ENCODE results near the gene IL32.
A peak's percentile ranks its signal among the peaks of the same experiment; 100 is the strongest.

Gene IL32

DNA sequence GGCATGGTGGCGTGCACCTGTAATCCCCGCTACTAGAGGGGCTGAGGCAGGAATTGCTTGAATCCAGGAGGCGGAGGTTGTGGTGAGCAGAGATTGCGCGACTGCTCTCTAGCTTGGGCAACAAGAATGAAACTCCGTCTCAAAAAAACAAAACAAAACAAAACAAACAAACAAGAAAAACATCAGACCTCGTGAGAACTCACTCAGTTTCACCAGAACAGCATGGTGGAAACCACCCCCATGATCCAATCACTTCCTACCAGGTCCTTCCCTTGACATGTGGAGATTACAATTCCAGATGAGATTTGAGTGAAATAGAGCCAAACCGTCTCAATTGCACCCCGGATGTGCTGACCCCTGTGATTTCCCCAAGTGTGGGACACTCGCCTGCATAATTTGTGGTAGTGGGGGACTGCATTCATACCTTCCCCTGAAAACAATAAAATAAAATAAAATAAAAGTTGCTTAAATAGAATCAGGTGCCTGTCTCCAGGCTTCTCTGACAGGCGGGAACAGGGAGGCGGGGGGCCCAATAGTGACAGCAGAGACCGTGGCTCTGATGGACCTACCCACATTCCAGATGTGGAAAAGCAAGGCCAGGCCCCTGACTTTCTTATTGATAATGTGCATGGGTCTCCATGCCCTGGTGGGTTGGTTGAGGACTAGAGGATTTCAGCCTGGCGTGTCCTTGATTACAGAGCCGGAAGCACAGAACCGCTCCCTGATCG lies 20.6 kb downstream of the IL32 start:
- Histone ChIP-seq H3K4me3 (ENCODE audit: low read length, poor library complexity, severe bottlenecking) (no peak overlapping the region), H3K9ac (ENCODE audit: low read depth, low read length, poor library complexity, severe bottlenecking) (peak overlapping the region; percentile 46)

DNA sequence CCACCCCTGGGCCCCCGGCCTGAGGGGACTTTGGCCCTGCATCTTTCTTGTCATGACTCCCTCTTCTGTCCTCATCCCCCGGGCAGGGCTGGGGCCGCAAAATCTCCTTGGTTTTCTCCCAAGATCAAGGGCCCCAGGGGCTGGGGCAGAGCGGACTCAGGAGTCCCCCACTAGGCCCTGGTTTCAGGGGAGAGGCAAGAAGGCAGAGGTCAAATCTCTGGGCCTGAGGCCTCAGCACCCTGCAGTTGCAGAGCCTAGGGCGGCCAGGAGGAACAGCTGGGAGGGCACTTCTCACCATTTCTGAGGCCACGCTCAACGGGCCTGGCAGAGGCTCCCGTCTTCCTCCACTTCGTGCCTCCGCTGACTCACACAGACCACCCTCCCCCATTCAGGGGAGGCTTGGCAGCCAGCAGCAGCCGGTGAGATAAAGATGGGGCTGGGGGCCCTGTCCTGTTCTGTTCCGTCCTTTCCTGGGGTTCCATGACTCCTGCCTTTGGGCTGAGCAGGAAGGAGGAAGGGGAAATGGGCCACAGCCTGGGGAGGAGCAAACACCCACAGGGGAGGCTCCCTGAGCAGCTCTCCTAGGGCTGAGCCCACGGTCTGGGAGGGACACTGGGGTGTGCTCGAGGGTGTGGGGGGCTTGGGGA lies 21.3 kb downstream of the IL32 start:
- Histone ChIP-seq H3K4me3 (ENCODE audit: low read length, poor library complexity, severe bottlenecking) (no peak overlapping the region), H3K79me2 (ENCODE audit: insufficient read depth, low read length) (no peaks in the 10 kb centered on the region), H2AFZ (ENCODE audit: low read length) (0 out of 2 replicates have a peak overlapping the region, but pooled peaks have one; percentile 27), H3K9ac (ENCODE audit: low read depth, low read length, poor library complexity, severe bottlenecking) (peak overlapping the region; percentile 46), H3F3A (ENCODE audit: low read depth) (no peaks in the 10 kb centered on the region), H3K9me2 (replicated peaks; ENCODE audit: low read depth, low read length) (no peaks in the 10 kb centered on the region), H3K27me3 (ENCODE audit: insufficient read depth, low read length, poor library complexity, severe bottlenecking) (no peaks in the 10 kb centered on the region), H3K4me2 (ENCODE audit: low read depth, low read length, poor library complexity, severe bottlenecking) (no peak overlapping the region), H4K20me1 (ENCODE audit: insufficient read depth, low read length, poor library complexity, severe bottlenecking) (no peaks in the 10 kb centered on the region), H3K36me3 (ENCODE audit: insufficient read depth, low read length) (no peaks in the 10 kb centered on the region), H3K4me1 (ENCODE audit: insufficient read depth, low read length, poor library complexity, severe bottlenecking) (peaks cover 15% of the 10 kb centered on the region), H3K9me3 (ENCODE audit: insufficient read depth, low read depth, low read length) (no peaks in the 10 kb centered on the region)
- TF ChIP-seq EZH2phosphoT487 (IDR thresholded peaks at IDR 0.05; ENCODE audit: borderline replicate concordance): no peak
- TF ChIP-seq, protein P1, sequence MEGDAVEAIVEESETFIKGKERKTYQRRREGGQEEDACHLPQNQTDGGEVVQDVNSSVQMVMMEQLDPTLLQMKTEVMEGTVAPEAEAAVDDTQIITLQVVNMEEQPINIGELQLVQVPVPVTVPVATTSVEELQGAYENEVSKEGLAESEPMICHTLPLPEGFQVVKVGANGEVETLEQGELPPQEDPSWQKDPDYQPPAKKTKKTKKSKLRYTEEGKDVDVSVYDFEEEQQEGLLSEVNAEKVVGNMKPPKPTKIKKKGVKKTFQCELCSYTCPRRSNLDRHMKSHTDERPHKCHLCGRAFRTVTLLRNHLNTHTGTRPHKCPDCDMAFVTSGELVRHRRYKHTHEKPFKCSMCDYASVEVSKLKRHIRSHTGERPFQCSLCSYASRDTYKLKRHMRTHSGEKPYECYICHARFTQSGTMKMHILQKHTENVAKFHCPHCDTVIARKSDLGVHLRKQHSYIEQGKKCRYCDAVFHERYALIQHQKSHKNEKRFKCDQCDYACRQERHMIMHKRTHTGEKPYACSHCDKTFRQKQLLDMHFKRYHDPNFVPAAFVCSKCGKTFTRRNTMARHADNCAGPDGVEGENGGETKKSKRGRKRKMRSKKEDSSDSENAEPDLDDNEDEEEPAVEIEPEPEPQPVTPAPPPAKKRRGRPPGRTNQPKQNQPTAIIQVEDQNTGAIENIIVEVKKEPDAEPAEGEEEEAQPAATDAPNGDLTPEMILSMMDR (conservative IDR thresholded peaks at IDR 0.05; ENCODE audit: low read length): no peak

More for the DNA sequence above, 20.6 kb downstream of the IL32 start:
- Histone ChIP-seq H3K9me2 (replicated peaks; ENCODE audit: low read depth, low read length) (no peaks in the 10 kb centered on the region), H4K20me1 (ENCODE audit: insufficient read depth, low read length, poor library complexity, severe bottlenecking) (no peaks in the 10 kb centered on the region), H3K27me3 (ENCODE audit: insufficient read depth, low read length, poor library complexity, severe bottlenecking) (no peaks in the 10 kb centered on the region), H3K4me2 (ENCODE audit: low read depth, low read length, poor library complexity, severe bottlenecking) (no peak overlapping the region), H3F3A (ENCODE audit: low read depth) (no peaks in the 10 kb centered on the region), H3K4me1 (ENCODE audit: insufficient read depth, low read length, poor library complexity, severe bottlenecking) (peaks cover 15% of the 10 kb centered on the region), H3K9me3 (ENCODE audit: insufficient read depth, low read depth, low read length) (no peaks in the 10 kb centered on the region), H3K36me3 (ENCODE audit: insufficient read depth, low read length) (no peaks in the 10 kb centered on the region), H2AFZ (ENCODE audit: low read length) (no peak overlapping the region), H3K79me2 (ENCODE audit: insufficient read depth, low read length) (no peaks in the 10 kb centered on the region)
- TF ChIP-seq, protein P1 (conservative IDR thresholded peaks at IDR 0.05; ENCODE audit: low read length): no peak
- no peak for TF ChIP-seq EZH2phosphoT487 (IDR thresholded peaks at IDR 0.05; ENCODE audit: borderline replicate concordance)

DNA sequence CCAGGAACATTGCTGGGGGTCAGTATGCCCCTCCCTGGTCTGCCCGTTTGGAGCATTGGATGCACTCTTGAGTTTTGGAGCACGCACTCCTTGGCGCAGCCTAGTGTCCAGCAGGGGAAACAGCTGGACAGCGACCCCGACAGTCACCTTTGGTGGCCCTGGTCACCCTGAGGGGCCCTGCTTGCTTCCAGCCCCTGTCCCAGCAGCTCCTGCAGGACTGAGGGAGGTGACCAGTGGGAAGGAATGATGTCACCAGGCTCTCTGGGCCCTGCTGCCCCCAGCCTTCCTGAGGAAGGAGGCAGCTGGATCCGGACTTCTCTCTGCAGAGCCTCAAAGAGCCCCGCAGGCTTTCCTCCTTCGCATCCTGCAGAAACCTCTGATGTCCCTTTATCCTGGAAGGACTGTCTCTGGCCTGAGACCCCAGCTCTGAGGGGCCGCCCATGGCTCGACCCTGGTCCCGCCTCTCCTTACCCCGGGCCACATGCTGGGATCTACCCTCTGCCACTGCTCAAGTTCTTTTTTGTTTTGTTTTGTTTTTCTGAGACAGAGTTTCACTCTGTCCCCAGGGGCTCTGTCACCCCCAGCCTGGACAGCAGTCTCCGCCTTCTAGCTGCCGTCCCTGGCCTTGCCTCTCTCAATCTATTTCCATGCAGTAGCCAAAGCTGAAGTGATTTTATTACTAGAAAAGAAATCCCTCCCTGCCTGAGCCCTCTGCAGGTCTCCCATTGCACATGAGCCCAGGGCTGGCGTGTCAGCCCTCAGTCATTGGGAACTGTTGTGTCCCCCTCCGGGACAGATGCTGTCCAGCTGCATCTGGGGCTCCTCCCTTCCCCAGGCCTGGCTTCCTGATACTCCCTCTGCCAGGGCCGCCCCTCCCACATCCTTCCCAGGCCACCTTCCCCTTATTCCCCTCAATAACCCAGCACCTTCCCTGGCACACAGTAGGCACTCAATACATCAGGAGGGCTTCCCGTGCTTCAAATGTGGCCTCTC lies 22.1 kb downstream of the IL32 start:
- H3K79me2 ChIP-seq (ENCODE audit: insufficient read depth, low read length): no peaks in the 10 kb centered on the region
- H3K9ac ChIP-seq (ENCODE audit: low read depth, low read length, poor library complexity, severe bottlenecking): peak overlapping the region; percentile 46
- no peaks in the 10 kb centered on the region for H3K9me3 ChIP-seq (ENCODE audit: insufficient read depth, low read depth, low read length)
- TF ChIP-seq, protein P1 (conservative IDR thresholded peaks at IDR 0.05; ENCODE audit: low read length): peak; percentile 53
- no peak for TF ChIP-seq EZH2phosphoT487 (IDR thresholded peaks at IDR 0.05; ENCODE audit: borderline replicate concordance)
- H2AFZ ChIP-seq (ENCODE audit: low read length): 0 out of 2 replicates have a peak overlapping the region, but pooled peaks have one; percentile 27
- no peaks in the 10 kb centered on the region for H3K9me2 ChIP-seq (replicated peaks; ENCODE audit: low read depth, low read length)
- H4K20me1 ChIP-seq (ENCODE audit: insufficient read depth, low read length, poor library complexity, severe bottlenecking): no peaks in the 10 kb centered on the region
- no peaks in the 10 kb centered on the region for H3F3A ChIP-seq (ENCODE audit: low read depth)
- peaks cover 15% of the 10 kb centered on the region for H3K4me1 ChIP-seq (ENCODE audit: insufficient read depth, low read length, poor library complexity, severe bottlenecking)
- H3K4me2 ChIP-seq (ENCODE audit: low read depth, low read length, poor library complexity, severe bottlenecking): no peak overlapping the region
- H3K36me3 ChIP-seq (ENCODE audit: insufficient read depth, low read length): no peaks in the 10 kb centered on the region
- no peak overlapping the region for H3K4me3 ChIP-seq (ENCODE audit: low read length, poor library complexity, severe bottlenecking)
- no peaks in the 10 kb centered on the region for H3K27me3 ChIP-seq (ENCODE audit: insufficient read depth, low read length, poor library complexity, severe bottlenecking)

All from Loucy (cell line).